Measurements from ENCODE around the gene FXYD7.
"Not testable (repeated sequence)": the region's sequence is repeated elsewhere in the genome, so short reads cannot be mapped to it uniquely, and the experiment has no call there.

Gene FXYD7

GRCh38 chr19:35127871-35128270 is 15.2 kb upstream of the FXYD7 start:
- DNase-seq (ENCODE audit: low read depth): no peak

GRCh38 chr19:35128398-35129057 is 14.5 kb upstream of the FXYD7 start:
- no peak for DNase-seq (ENCODE audit: low read depth)

- not testable (repeated sequence) for DNase-seq (ENCODE audit: low read depth)
These were observed 13.3 kb upstream of the FXYD7 start for GRCh38 chr19:35129724-35130274.

- DNase-seq (ENCODE audit: low read depth): no peak
These were observed 12.0 kb upstream of the FXYD7 start for GRCh38 chr19:35130761-35131720.

GRCh38 chr19:35132254-35132653 is 10.8 kb upstream of the FXYD7 start:
- DNase-seq (ENCODE audit: low read depth): no peak

- DNase-seq (ENCODE audit: low read depth): no peak
These were observed 9.2 kb upstream of the FXYD7 start for GRCh38 chr19:35133826-35134225.

- no peak for DNase-seq (ENCODE audit: low read depth)
These were observed 8.3 kb upstream of the FXYD7 start, which contains the start of gene LGI4 for GRCh38 chr19:35134601-35135242. LGI4 (minus strand) TSS chr19:35135059; CDS start chr19:35134680, 379 bp downstream.

GRCh38 chr19:35135389-35135909 is 7.6 kb upstream of the FXYD7 start:
- DNase-seq (ENCODE audit: low read depth): no peak

GRCh38 chr19:35136231-35136630 is 6.8 kb upstream of the FXYD7 start:
- DNase-seq (ENCODE audit: low read depth): no peak

- DNase-seq (ENCODE audit: low read depth): no peak
These were observed 5.9 kb upstream of the FXYD7 start for GRCh38 chr19:35136977-35137702.

GRCh38 chr19:35138305-35138892 is 4.7 kb upstream of the FXYD7 start, which contains the start of gene FXYD1:
FXYD1 (plus strand) TSS chr19:35138824; CDS start chr19:35140080, 1,256 bp downstream.
- DNase-seq (ENCODE audit: low read depth): no peak

GRCh38 chr19:35140207-35140961 is 2.7 kb upstream of the FXYD7 start:
- no peak for DNase-seq (ENCODE audit: low read depth)

GRCh38 chr19:35140962-35141836 is 1.9 kb upstream of the FXYD7 start:
- DNase-seq (ENCODE audit: low read depth): peak; percentile 80

- DNase-seq (ENCODE audit: low read depth): no peak
These were observed 1.0 kb upstream of the FXYD7 start for GRCh38 chr19:35141837-35142605.

- DNase-seq (ENCODE audit: low read depth): no peak
These were observed 337 bp upstream of the FXYD7 start for GRCh38 chr19:35142606-35143230.

GRCh38 chr19:35143818-35144217 is 763 bp downstream of the FXYD7 start:
- DNase-seq (ENCODE audit: low read depth): no peak

- DNase-seq (ENCODE audit: low read depth): no peak
These were observed 1.2 kb downstream of the FXYD7 start for GRCh38 chr19:35144259-35144599.
